GM12891 (cell line): Measurements from ENCODE around the gene ZMYND19.

Experiments used
- DNase-seq: peaks from one replicate; pipeline ENCODE4 v3.0.0; 2011; ENCODE audit warnings: low spot score; ENCODE audit not compliant: insufficient read length
- FAIRE-seq: peaks from 2 replicates; lab custom pipeline; 2011; peaks lifted over from hg19 to GRCh38; lab: Jason Lieb, UNC
- PAX5 ChIP-seq: IDR thresholded peaks from 2 replicates; pipeline ENCODE4 v1.6.1; 2011; ENCODE audit warnings: low read length, moderate library complexity, mild to moderate bottlenecking; ENCODE audit not compliant: insufficient read depth, severe bottlenecking
- POLR2A ChIP-seq: IDR thresholded peaks from 2 replicates; pipeline ENCODE4 v1.6.1; 2011; ENCODE audit warnings: low read depth, low read length, control low read depth
- POLR2AphosphoS5 ChIP-seq: IDR thresholded peaks from 2 replicates; pipeline ENCODE4 v1.6.1; 2011; ENCODE audit warnings: low read depth, low read length, control low read depth
- POU2F2 ChIP-seq: IDR thresholded peaks from 2 replicates; pipeline ENCODE4 v1.6.1; 2011; ENCODE audit warnings: low read depth, mild to moderate bottlenecking, control low read depth, low read length, moderate library complexity
- SPI1 ChIP-seq: IDR thresholded peaks from 2 replicates; pipeline ENCODE4 v1.6.1; 2011; ENCODE audit warnings: low read depth, low read length, control low read depth
- TAF1 ChIP-seq: IDR thresholded peaks from 2 replicates; pipeline ENCODE4 v1.6.1; 2011; ENCODE audit warnings: low read depth, low read length, control low read depth

The ZMYND19 gene

DNA sequence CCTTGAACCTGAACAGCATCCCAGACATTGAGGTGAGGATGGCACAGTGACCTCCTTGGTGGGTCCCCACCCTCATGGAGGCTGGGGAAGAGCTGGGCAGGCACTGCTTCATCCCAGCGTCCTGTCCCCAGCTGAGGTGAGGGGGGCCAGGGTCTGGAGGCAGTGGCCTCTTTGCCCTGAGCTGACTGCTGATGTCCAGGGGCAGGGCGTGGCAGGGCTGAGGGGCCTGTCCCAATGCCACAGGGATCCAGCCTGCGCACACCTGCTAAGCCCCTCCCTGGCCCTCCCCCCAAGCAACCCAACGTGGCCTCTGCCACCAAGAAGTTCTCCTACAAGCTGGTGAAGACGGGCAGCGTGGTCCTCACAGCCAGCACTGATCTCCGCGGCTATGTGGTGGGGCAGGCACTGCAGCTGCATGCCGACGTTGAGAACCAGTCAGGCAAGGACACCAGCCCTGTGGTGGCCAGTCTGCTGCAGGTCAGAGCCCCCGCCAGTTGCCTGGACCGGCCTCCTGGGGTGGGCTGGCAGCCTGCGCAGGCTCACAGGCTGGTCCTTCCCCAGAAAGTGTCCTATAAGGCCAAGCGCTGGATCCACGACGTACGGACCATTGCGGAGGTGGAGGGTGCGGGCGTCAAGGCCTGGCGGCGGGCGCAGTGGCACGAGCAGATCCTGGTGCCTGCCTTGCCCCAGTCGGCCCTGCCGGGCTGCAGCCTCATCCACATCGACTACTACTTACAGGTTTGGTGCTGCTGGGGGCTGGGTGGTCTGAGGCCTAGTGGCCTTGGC lies 23.6 kb upstream of the ZMYND19 start:
- no peak for DNase-seq
- no peak for FAIRE-seq
- TF ChIP-seq POU2F2, result no peak
- no peak for TF ChIP-seq SPI1
- no peak for TF ChIP-seq POLR2A
- TF ChIP-seq POLR2AphosphoS5, result no peak
- no peak for TF ChIP-seq PAX5
- no peak for TF ChIP-seq TAF1

GRCh38 chr9:137613259-137613658 lies 22.9 kb upstream of the ZMYND19 start:
- TF ChIP-seq PAX5, result no peak
- no peak for TF ChIP-seq SPI1
- TF ChIP-seq POU2F2, result no peak
- 0 out of 2 replicates have a peak, but pooled peaks have one; percentile 33 for TF ChIP-seq POLR2AphosphoS5
- FAIRE-seq (no peak), DNase-seq (no peak)

DNA sequence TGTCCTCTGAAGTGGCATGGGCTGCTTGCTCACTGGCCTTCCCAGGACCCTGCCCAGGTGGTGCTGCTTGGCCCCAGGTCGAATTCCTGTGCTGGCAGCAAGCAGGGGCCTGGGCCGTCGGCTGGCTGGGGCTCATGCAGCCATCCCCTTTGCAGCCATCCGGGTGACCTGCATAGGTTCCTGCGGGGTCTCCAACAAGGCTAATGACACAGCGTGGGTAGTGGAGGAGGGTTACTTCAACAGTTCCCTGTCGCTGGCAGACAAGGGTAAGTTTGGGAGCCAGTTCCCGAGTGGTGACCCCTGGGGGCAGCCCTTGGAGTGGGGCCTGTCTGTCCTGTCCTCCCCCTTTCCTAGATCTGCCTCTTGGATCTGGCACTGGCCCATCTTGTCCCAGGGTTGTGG lies 22.4 kb upstream of the ZMYND19 start:
- DNase-seq (no peak), FAIRE-seq (no peak)
- TF ChIP-seq POU2F2 (no peak), POLR2A (no peak), SPI1 (no peak), PAX5 (no peak), POLR2AphosphoS5 (no peak), TAF1 (no peak)

- FAIRE-seq, result peak; percentile 28
- TF ChIP-seq PAX5 (no peak), POLR2AphosphoS5 (no peak), TAF1 (no peak), SPI1 (no peak), POLR2A (no peak), POU2F2 (no peak)
- no peak for DNase-seq
Observed at GRCh38 chr9:137611623-137612609, 21.6 kb upstream of the ZMYND19 start.

- no peak for TF ChIP-seq POU2F2
- TF ChIP-seq PAX5, result no peak
- FAIRE-seq (no peak), DNase-seq (no peak)
Observed at GRCh38 chr9:137610944-137611343, 20.6 kb upstream of the ZMYND19 start.

DNA sequence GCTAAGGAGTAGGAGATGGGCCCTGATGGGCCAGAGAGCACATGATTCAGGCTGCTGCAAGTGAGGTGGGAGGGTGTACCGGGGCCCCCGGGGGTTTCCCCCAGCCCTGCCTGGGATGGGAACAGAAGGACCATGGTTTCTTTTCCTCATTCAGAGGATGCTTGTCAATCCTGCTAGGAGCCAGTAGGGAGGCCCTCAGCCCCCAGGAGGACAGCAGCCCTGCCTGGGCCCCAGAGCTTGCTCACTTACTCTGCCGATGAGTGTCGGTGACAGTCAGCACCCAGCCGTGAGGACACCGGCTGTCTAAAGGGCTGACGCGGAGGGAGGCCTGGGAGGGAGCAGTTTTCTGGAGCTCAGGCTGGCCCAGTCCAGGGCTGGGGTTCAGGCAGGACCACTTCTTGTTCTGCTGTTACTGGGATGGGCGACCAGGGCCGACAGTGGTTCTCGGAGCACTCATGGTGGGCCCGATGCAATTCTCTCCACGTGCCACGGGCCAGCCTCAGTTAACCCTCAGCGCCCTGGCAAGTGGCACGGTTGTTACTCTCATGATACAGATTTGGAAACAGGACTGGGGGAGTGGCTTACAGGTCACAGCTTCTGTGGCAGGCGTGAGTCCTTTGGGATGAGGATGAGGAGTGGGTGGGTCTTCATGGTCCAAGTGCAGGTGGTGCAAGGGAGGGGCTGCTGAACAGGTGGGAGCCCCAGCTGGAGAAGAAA lies 17.0 kb upstream of the ZMYND19 start:
- TF ChIP-seq POLR2A (no peak), POU2F2 (no peak), TAF1 (no peak), PAX5 (no peak), SPI1 (no peak), POLR2AphosphoS5 (no peak)
- no peak for FAIRE-seq
- DNase-seq, result no peak

DNA sequence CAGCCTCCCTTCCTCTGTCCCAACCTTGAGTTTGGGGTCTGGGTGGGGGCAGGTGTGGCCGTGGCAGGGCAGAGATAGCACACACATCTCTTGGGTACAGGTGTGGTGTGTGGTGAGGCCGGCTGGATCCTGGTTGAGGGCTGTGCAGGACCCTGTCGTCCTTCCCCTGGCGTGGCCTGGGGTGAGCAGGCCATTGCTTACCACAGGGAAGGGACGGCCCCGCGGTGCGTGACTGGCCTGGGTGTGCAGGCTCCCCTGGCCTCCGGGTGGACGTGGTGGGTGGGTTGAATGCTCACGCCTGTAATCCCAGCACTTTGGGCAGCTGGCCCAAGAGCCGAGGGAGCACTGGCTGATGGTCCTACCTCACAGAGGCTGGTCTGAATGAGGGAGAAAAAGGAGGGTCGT lies 16.4 kb upstream of the ZMYND19 start:
- DNase-seq, result no peak
- peak; percentile 47 for FAIRE-seq
- TF ChIP-seq POLR2AphosphoS5, result no peak
- no peak for TF ChIP-seq POLR2A
- TF ChIP-seq POU2F2, result no peak
- TF ChIP-seq SPI1, result no peak
- TF ChIP-seq PAX5, result no peak
- no peak for TF ChIP-seq TAF1

DNA sequence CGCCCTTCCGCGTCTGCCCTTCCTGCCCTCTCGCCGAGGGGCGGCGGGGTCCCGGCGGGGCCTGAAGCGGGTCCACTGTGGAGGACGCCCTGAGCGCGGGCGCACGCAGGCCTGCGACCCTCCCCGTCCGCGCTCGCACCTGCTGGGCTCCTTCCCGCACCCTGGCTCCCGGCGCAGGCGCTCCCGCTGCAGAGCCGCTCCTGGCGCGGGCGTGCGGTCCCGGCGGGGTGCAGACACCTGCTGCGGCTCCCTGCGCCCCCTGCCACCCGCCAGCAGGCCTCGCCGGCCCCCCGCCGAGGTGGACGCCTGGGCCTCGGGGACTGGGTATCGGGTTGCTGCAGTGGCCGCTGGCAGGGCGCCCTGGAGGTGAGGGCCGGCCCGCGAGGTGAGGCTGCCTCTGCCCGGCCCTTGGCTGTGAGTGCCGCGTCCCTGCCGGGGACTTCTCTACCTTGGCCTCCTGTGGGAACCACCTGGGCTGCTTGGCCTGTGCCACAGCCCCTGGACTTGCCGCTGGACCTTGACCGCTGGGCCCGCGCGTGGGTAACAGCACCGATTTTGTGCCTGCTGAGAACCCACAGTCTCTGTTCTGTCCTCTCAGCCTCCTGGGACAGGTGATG lies 15.8 kb upstream of the ZMYND19 start:
- TF ChIP-seq TAF1 (no peak), POLR2A (no peak), POLR2AphosphoS5 (no peak), POU2F2 (no peak), SPI1 (no peak), PAX5 (no peak)
- no peak for FAIRE-seq
- DNase-seq, result no peak
